Measurements from ENCODE around the gene KDM6A.

DNA sequence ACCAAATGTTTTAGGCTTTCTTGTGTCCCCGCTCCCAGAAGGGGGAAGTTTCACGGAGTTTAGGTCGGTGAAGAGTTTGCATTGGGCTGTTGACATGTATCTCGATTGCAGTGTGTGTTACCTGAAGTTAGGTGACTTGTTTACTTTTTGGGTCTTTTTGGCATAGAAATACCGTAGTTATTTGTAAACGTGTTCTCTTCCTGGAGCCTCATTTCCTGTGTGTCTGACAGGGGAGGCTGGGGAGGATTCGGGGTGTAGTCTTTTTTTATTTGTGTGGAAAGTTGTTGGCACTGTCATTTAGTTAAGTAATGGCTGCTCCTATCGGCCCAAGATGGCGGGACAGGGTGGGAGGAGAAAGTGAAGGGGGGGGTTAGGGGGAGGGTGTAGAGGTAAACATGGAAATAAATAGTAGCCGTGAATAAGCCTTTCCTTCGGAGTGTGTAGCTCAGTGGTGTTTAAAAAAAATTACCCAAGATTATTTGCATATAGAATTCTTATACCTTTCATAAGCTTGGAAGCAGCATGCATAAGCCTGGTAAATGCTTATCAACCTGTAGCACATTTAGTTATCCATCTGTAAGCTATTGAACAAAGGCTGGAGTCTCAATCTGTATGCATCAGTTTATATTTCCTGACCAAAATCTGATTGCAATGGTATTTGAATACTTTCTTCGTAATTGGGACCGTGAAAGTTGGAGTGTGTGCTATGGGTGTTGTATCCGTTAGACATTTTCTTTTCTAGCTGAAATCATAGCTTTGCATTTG is 1.6 kb downstream of the KDM6A start:
- TF ChIP-seq GATA2 (IDR thresholded peaks at IDR 0.05; ENCODE audit: low read depth, low read length) (no peak), GATA3 (IDR thresholded peaks at IDR 0.05; ENCODE audit: low read depth, low read length) (no peak)

All from SH-SY5Y (cell line).